ENCODE results near the gene SLC18B1.

Gene SLC18B1

DNA sequence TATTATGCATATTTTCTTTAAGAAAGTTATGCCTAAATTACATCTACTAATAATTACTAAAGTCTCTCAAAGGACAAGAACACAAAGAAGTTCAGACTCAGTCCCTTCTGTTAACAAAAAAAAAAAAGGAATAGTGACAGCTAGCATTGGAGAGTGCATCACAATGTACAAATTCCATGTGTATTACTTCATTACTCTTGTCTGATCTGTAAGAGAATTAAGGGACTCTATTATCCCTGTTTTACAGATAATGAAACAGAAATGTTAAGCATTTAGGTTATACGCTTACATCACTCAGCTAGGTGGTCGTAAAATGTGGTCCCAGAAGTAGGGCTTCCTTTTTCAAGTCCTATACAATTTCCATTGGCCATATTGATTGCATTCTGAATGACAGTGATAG is 67.4 kb downstream of the SLC18B1 start:
- H3K79me2 ChIP-seq (ENCODE audit: insufficient read depth, low read length): no peaks in the 10 kb centered on the region
- H4K20me1 ChIP-seq (ENCODE audit: insufficient read depth, low read length, poor library complexity, severe bottlenecking): no peaks in the 10 kb centered on the region
- no peak for TF ChIP-seq EZH2phosphoT487 (IDR thresholded peaks at IDR 0.05; ENCODE audit: borderline replicate concordance)
- TF ChIP-seq, protein P1, sequence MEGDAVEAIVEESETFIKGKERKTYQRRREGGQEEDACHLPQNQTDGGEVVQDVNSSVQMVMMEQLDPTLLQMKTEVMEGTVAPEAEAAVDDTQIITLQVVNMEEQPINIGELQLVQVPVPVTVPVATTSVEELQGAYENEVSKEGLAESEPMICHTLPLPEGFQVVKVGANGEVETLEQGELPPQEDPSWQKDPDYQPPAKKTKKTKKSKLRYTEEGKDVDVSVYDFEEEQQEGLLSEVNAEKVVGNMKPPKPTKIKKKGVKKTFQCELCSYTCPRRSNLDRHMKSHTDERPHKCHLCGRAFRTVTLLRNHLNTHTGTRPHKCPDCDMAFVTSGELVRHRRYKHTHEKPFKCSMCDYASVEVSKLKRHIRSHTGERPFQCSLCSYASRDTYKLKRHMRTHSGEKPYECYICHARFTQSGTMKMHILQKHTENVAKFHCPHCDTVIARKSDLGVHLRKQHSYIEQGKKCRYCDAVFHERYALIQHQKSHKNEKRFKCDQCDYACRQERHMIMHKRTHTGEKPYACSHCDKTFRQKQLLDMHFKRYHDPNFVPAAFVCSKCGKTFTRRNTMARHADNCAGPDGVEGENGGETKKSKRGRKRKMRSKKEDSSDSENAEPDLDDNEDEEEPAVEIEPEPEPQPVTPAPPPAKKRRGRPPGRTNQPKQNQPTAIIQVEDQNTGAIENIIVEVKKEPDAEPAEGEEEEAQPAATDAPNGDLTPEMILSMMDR (conservative IDR thresholded peaks at IDR 0.05; ENCODE audit: low read length): no peak
- peaks cover 3% of the 10 kb centered on the region for H3K4me1 ChIP-seq (ENCODE audit: insufficient read depth, low read length, poor library complexity, severe bottlenecking)
- no peak overlapping the region for H3K4me2 ChIP-seq (ENCODE audit: low read depth, low read length, poor library complexity, severe bottlenecking)
- no peak overlapping the region for H3K9ac ChIP-seq (ENCODE audit: low read depth, low read length, poor library complexity, severe bottlenecking)
- no peak overlapping the region for H2AFZ ChIP-seq (ENCODE audit: low read length)
- H3K27me3 ChIP-seq (ENCODE audit: insufficient read depth, low read length, poor library complexity, severe bottlenecking): no peaks in the 10 kb centered on the region
- no peaks in the 10 kb centered on the region for H3F3A ChIP-seq (ENCODE audit: low read depth)
- H3K4me3 ChIP-seq (ENCODE audit: low read length, poor library complexity, severe bottlenecking): no peak overlapping the region
- H3K9me3 ChIP-seq (ENCODE audit: insufficient read depth, low read depth, low read length): no peaks in the 10 kb centered on the region
- H3K36me3 ChIP-seq (ENCODE audit: insufficient read depth, low read length): no peaks in the 10 kb centered on the region
- H3K9me2 ChIP-seq (replicated peaks; ENCODE audit: low read depth, low read length): no peaks in the 10 kb centered on the region

DNA sequence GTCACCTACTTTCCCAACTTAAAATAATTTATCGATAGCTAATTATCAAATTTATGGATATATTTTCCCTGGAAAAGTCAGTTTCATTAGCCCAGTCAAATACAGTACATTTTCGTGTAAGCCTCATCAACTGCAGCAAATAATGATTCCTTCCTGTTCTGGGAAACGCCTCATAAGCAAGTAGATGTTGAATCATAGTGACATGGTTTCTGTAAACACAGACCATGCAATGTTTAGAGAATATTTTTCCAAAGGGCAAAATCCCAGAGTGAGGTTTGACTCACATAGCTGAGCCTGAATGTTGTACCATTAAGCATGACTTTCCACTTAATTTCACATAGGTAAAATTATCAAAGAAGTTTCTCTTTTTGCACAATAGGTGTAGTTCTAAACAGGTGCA is 67.9 kb downstream of the SLC18B1 start:
- no peaks in the 10 kb centered on the region for H3K9me2 ChIP-seq (replicated peaks; ENCODE audit: low read depth, low read length)
- no peaks in the 10 kb centered on the region for H3K36me3 ChIP-seq (ENCODE audit: insufficient read depth, low read length)
- peaks cover 3% of the 10 kb centered on the region for H3K4me1 ChIP-seq (ENCODE audit: insufficient read depth, low read length, poor library complexity, severe bottlenecking)
- no peak for TF ChIP-seq EZH2phosphoT487 (IDR thresholded peaks at IDR 0.05; ENCODE audit: borderline replicate concordance)
- TF ChIP-seq, protein P1 (conservative IDR thresholded peaks at IDR 0.05; ENCODE audit: low read length): no peak
- H3K27me3 ChIP-seq (ENCODE audit: insufficient read depth, low read length, poor library complexity, severe bottlenecking): no peaks in the 10 kb centered on the region
- H2AFZ ChIP-seq (ENCODE audit: low read length): no peak overlapping the region
- H3K79me2 ChIP-seq (ENCODE audit: insufficient read depth, low read length): no peaks in the 10 kb centered on the region
- no peaks in the 10 kb centered on the region for H3F3A ChIP-seq (ENCODE audit: low read depth)
- no peak overlapping the region for H3K9ac ChIP-seq (ENCODE audit: low read depth, low read length, poor library complexity, severe bottlenecking)
- no peak overlapping the region for H3K4me2 ChIP-seq (ENCODE audit: low read depth, low read length, poor library complexity, severe bottlenecking)
- no peak overlapping the region for H3K4me3 ChIP-seq (ENCODE audit: low read length, poor library complexity, severe bottlenecking)
- H3K9me3 ChIP-seq (ENCODE audit: insufficient read depth, low read depth, low read length): no peaks in the 10 kb centered on the region
- no peaks in the 10 kb centered on the region for H4K20me1 ChIP-seq (ENCODE audit: insufficient read depth, low read length, poor library complexity, severe bottlenecking)

DNA sequence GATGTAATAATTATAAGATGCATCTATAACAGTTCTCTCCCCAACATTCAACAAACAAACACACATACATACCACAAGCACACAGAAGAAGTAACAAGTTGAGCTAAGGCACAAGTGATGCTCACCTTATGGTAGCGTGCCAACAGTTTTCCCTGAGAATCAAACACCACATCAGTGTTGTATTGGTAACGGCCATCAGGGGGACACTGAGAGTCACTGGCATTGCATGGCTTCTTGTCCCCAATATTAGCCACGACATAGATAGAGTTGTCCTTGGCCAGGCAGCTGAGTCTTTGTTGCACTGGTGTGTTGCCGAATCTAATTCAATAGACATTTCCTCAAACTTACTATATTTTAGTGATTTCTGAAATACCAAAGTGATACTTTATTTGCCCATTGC is 69.8 kb downstream of the SLC18B1 start:
- no peaks in the 10 kb centered on the region for H4K20me1 ChIP-seq (ENCODE audit: insufficient read depth, low read length, poor library complexity, severe bottlenecking)
- H3K4me1 ChIP-seq (ENCODE audit: insufficient read depth, low read length, poor library complexity, severe bottlenecking): peaks cover 2% of the 10 kb centered on the region
- TF ChIP-seq, protein P1 (conservative IDR thresholded peaks at IDR 0.05; ENCODE audit: low read length): 0 out of 2 replicates have a peak, but pooled peaks have one; percentile 16
- no peak for TF ChIP-seq EZH2phosphoT487 (IDR thresholded peaks at IDR 0.05; ENCODE audit: borderline replicate concordance)

More for the DNA sequence above, 69.8 kb downstream of the SLC18B1 start:
- Histone ChIP-seq H3K9me2 (replicated peaks; ENCODE audit: low read depth, low read length) (no peaks in the 10 kb centered on the region), H3F3A (ENCODE audit: low read depth) (no peaks in the 10 kb centered on the region), H3K4me3 (ENCODE audit: low read length, poor library complexity, severe bottlenecking) (no peak overlapping the region), H3K9me3 (ENCODE audit: insufficient read depth, low read depth, low read length) (no peaks in the 10 kb centered on the region), H3K9ac (ENCODE audit: low read depth, low read length, poor library complexity, severe bottlenecking) (no peak overlapping the region), H3K79me2 (ENCODE audit: insufficient read depth, low read length) (no peaks in the 10 kb centered on the region), H3K27me3 (ENCODE audit: insufficient read depth, low read length, poor library complexity, severe bottlenecking) (no peaks in the 10 kb centered on the region), H3K36me3 (ENCODE audit: insufficient read depth, low read length) (no peaks in the 10 kb centered on the region), H3K4me2 (ENCODE audit: low read depth, low read length, poor library complexity, severe bottlenecking) (no peak overlapping the region), H2AFZ (ENCODE audit: low read length) (no peak overlapping the region)

Measured in Loucy (cell line).